ENCODE results near the gene MEGF11. TPM values are rescaled to one million over a fixed set of nuclear protein-coding genes. Genes with fewer than 3 reads are reported as not detected.

The MEGF11 gene
- total RNA-seq, 5 donors from 2014 or later (not counting 1 experiment from before 2014, with no cell fraction given), result 0.20 TPM; not detected in 4

DNA sequence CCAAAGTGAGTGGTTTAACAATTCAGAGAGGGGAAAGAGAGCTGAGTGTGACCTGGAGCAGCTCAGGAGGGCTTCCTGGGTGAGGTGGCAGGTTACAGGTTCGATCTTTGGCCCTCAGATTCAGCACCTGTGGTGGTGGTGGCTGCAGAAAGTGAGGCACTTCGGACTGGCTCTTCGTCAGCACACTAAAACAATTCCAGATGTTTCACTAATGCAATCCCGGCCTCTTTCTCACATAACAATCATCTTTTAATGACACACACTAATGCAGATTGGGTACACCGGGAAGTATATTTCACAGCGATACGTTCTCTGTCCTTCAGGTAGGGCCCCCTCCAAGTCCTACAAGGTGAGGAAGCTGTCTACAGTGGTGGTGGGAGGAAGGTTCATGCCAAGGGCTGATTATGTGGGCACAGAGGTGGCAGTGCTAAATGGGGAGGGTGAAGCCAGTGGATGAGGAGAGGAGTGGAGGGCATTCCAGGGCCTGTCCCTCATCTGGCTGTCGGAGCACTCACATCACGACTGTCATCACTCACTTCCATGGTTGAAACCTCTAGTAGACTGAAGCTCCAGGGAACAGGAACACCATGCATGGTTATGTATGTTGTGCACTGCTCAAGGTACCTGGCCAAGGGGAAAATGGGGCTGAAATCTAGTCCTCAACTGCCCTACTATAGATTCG lies 213.2 kb downstream of the MEGF11 start:
- Mint-ChIP-seq H3K4me3 (no peak overlapping the region), H3K36me3 (no peaks in the 10 kb centered on the region), H3K4me1 (no peaks in the 10 kb centered on the region), H3K9me3 (no peaks in the 10 kb centered on the region), H3K27ac (no peak overlapping the region), H3K27me3 (peaks cover 43 to 66% of the 10 kb centered on the region in 2 donors)
- H3K27me3 ChIP-seq (replicated peaks in 1 of 2; ENCODE audit: control insufficient read depth in 2 of 2, extremely low read depth in 1 of 2, insufficient read depth in 2 of 2, low read length in 1 of 2), result peaks cover 0 to 39% of the 10 kb centered on the region in 2 experiments
- ATAC-seq (replicated peaks in 1 of 4) (no peak), DNase-seq (no peak)
- H3K36me3 ChIP-seq (ENCODE audit: control insufficient read depth in 2 of 2, extremely low read depth in 1 of 2, insufficient read depth in 1 of 2, low read length in 1 of 2), result no peaks in the 10 kb centered on the region
- H3K4me1 ChIP-seq (ENCODE audit: control insufficient read depth in 1 of 2, extremely low read depth in 1 of 2, insufficient read depth in 2 of 2, low read length in 2 of 2), result no peaks in the 10 kb centered on the region
- no peaks in the 10 kb centered on the region for H3K9me3 ChIP-seq
- WGBS (ENCODE audit: insufficient coverage), result 50% methylated on average over 1 of the region's 10 CpGs
- ChIA-PET POLR2A (no interaction called here), CTCF (no interaction called here)
- H3K4me3 ChIP-seq (ENCODE audit: control insufficient read depth in 1 of 2, extremely low read depth in 1 of 2, low read length in 1 of 2), result no peak overlapping the region
- no peak overlapping the region for H3K27ac ChIP-seq (ENCODE audit: low read length)

DNA sequence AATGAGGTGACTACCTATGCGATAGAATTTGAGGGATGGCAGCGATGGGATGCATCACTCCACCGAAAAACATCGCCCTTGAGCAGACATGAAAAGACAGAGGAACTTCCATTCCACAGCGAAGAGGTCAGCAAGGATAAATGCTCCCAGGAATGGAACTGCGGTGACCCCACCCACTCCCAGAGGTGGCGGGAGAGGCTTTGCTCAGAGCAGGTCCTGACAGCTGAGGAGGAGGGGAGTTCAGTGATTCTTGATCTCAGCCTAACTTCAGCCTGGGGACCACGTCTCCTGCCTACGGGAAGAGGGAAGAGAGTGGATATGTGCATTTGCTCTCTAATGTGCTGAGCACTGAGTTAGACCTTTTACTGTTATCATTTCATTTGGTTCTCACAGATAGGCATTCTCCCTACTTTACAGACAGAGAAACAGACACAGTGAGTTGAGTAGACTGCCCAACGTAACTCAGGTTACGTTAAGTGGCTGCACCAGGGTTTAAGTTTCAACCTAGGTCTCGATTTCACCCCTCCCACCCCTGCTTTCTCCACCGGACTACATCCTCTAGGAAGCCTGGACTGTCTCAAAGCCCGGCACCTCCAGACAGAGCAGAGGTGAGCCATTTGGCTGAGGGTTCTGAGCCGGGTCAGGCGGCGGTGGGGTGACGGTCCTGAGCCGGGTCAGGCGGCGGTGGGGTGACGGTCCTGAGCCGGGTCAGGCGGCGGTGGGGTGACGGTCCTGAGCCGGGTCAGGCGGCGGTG lies 214.3 kb downstream of the MEGF11 start:
- ChIA-PET CTCF (no interaction called here), POLR2A (no interaction called here)
- H3K36me3 Mint-ChIP-seq, result no peaks in the 10 kb centered on the region
- 59% methylated on average over 10 of the region's 29 CpGs for WGBS (ENCODE audit: insufficient coverage)
- Histone ChIP-seq H3K4me3 (ENCODE audit: control insufficient read depth in 1 of 2, extremely low read depth in 1 of 2, low read length in 1 of 2) (no peak overlapping the region), H3K27ac (ENCODE audit: low read length) (no peak overlapping the region), H3K9me3 (no peaks in the 10 kb centered on the region), H3K36me3 (ENCODE audit: control insufficient read depth in 2 of 2, extremely low read depth in 1 of 2, insufficient read depth in 1 of 2, low read length in 1 of 2) (no peaks in the 10 kb centered on the region), H3K27me3 (replicated peaks in 1 of 2; ENCODE audit: control insufficient read depth in 2 of 2, extremely low read depth in 1 of 2, insufficient read depth in 2 of 2, low read length in 1 of 2) (peaks cover 0 to 34% of the 10 kb centered on the region in 2 experiments), H3K4me1 (ENCODE audit: control insufficient read depth in 1 of 2, extremely low read depth in 1 of 2, insufficient read depth in 2 of 2, low read length in 2 of 2) (no peaks in the 10 kb centered on the region)
- no peak for DNase-seq
- ATAC-seq (replicated peaks in 1 of 4), result no peak
- no peaks in the 10 kb centered on the region for H3K9me3 Mint-ChIP-seq
- no peak overlapping the region for H3K4me3 Mint-ChIP-seq
- no peaks in the 10 kb centered on the region for H3K4me1 Mint-ChIP-seq
- peaks cover 46 to 65% of the 10 kb centered on the region in 2 donors for H3K27me3 Mint-ChIP-seq
- no peak overlapping the region for H3K27ac Mint-ChIP-seq

DNA sequence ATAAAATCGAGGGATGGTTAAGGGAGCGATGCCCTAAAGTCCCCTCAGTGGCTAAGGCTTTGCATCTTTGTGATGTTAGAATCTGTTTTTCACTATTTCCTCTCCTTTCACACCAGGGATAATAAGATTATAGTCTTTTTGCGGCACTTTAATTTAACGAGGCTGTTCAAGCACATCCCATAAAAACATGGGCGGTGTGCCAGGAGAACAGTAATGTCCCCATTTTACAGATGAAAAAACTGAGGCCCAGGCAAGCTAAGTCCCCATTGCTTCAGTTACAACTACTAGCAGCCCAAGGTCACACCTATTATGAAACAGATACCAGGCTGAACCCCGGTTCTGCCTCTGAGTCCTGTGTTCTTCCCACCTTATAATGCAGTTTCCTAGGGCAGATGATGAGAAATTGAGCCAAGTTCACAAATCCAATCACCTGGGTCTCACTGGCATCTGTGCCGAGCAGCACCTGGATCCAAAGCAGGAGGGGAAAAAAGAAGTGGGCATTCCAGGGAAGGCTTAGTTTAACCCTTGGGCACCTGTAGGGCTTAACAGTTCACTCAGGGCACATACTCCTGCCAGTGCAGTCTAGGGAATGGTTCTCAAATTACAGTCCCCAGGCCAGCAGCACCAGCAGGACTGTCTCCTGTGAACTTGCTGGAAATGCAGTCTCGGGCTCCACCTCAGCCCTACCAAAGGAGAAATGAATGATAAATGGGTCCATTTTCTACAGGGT lies 215.0 kb downstream of the MEGF11 start:
- Histone ChIP-seq H3K27me3 (replicated peaks in 1 of 2; ENCODE audit: control insufficient read depth in 2 of 2, extremely low read depth in 1 of 2, insufficient read depth in 2 of 2, low read length in 1 of 2) (peaks cover 0 to 37% of the 10 kb centered on the region in 2 experiments), H3K4me3 (ENCODE audit: control insufficient read depth in 1 of 2, extremely low read depth in 1 of 2, low read length in 1 of 2) (no peak overlapping the region), H3K4me1 (ENCODE audit: control insufficient read depth in 1 of 2, extremely low read depth in 1 of 2, insufficient read depth in 2 of 2, low read length in 2 of 2) (no peaks in the 10 kb centered on the region), H3K9me3 (no peaks in the 10 kb centered on the region), H3K27ac (ENCODE audit: low read length) (no peak overlapping the region), H3K36me3 (ENCODE audit: control insufficient read depth in 2 of 2, extremely low read depth in 1 of 2, insufficient read depth in 1 of 2, low read length in 1 of 2) (no peaks in the 10 kb centered on the region)
- POLR2A ChIA-PET, result no interaction called here
- Mint-ChIP-seq H3K4me3 (no peak overlapping the region), H3K4me1 (no peaks in the 10 kb centered on the region), H3K27ac (no peak overlapping the region), H3K27me3 (peaks cover 50 to 67% of the 10 kb centered on the region in 2 donors), H3K9me3 (no peaks in the 10 kb centered on the region), H3K36me3 (no peaks in the 10 kb centered on the region)
- ATAC-seq (replicated peaks in 1 of 4) (no peak), DNase-seq (no peak)
- 71% methylated on average over 4 of the region's 8 CpGs for WGBS (ENCODE audit: insufficient coverage)
- CTCF ChIA-PET, result no interaction called here

GRCh38 chr15:66036859-66037258 lies 216.7 kb downstream of the MEGF11 start:
- Histone ChIP-seq H3K4me3 (ENCODE audit: control insufficient read depth in 1 of 2, extremely low read depth in 1 of 2, low read length in 1 of 2) (no peak overlapping the region), H3K9me3 (no peaks in the 10 kb centered on the region), H3K36me3 (ENCODE audit: control insufficient read depth in 2 of 2, extremely low read depth in 1 of 2, insufficient read depth in 1 of 2, low read length in 1 of 2) (no peaks in the 10 kb centered on the region), H3K27me3 (replicated peaks in 1 of 2; ENCODE audit: control insufficient read depth in 2 of 2, extremely low read depth in 1 of 2, insufficient read depth in 2 of 2, low read length in 1 of 2) (peaks cover 0 to 36% of the 10 kb centered on the region in 2 experiments), H3K4me1 (ENCODE audit: control insufficient read depth in 1 of 2, extremely low read depth in 1 of 2, insufficient read depth in 2 of 2, low read length in 2 of 2) (no peaks in the 10 kb centered on the region), H3K27ac (ENCODE audit: low read length) (no peak overlapping the region)
- H3K4me3 Mint-ChIP-seq, result no peak overlapping the region
- H3K4me1 Mint-ChIP-seq, result no peaks in the 10 kb centered on the region
- DNase-seq (no peak), ATAC-seq (replicated peaks in 1 of 4) (no peak)
- H3K27me3 Mint-ChIP-seq, result peaks cover 45 to 55% of the 10 kb centered on the region in 2 donors
- H3K9me3 Mint-ChIP-seq, result peaks cover 5 to 7% (median 5%) of the 10 kb centered on the region in 3 donors
- WGBS (ENCODE audit: insufficient coverage), result 50% methylated on average over 1 of the region's 5 CpGs
- ChIA-PET CTCF (no interaction called here), POLR2A (no interaction called here)
- H3K36me3 Mint-ChIP-seq, result no peaks in the 10 kb centered on the region
- H3K27ac Mint-ChIP-seq, result no peak overlapping the region

GRCh38 chr15:66035901-66036300 lies 217.6 kb downstream of the MEGF11 start:
- DNase-seq (no peak), ATAC-seq (replicated peaks in 1 of 4) (no peak)
- CTCF ChIA-PET, result no interaction called here
- Mint-ChIP-seq H3K27ac (no peak overlapping the region), H3K4me3 (no peak overlapping the region), H3K9me3 (peaks cover 9 to 14% (median 12%) of the 10 kb centered on the region in 3 donors), H3K4me1 (no peaks in the 10 kb centered on the region), H3K27me3 (peaks cover 46 to 49% of the 10 kb centered on the region in 2 donors), H3K36me3 (no peaks in the 10 kb centered on the region)
- Histone ChIP-seq H3K27me3 (replicated peaks in 1 of 2; ENCODE audit: control insufficient read depth in 2 of 2, extremely low read depth in 1 of 2, insufficient read depth in 2 of 2, low read length in 1 of 2) (peaks cover 0 to 38% of the 10 kb centered on the region in 2 experiments), H3K4me1 (ENCODE audit: control insufficient read depth in 1 of 2, extremely low read depth in 1 of 2, insufficient read depth in 2 of 2, low read length in 2 of 2) (no peaks in the 10 kb centered on the region), H3K9me3 (no peaks in the 10 kb centered on the region), H3K4me3 (ENCODE audit: control insufficient read depth in 1 of 2, extremely low read depth in 1 of 2, low read length in 1 of 2) (no peak overlapping the region), H3K27ac (ENCODE audit: low read length) (no peak overlapping the region), H3K36me3 (ENCODE audit: control insufficient read depth in 2 of 2, extremely low read depth in 1 of 2, insufficient read depth in 1 of 2, low read length in 1 of 2) (no peaks in the 10 kb centered on the region)
- WGBS (ENCODE audit: insufficient coverage), result 68% methylated on average over 5 of the region's 5 CpGs
- POLR2A ChIA-PET, result no interaction called here

GRCh38 chr15:66033143-66033542 lies 220.4 kb downstream of the MEGF11 start:
- Histone ChIP-seq H3K36me3 (ENCODE audit: control insufficient read depth in 2 of 2, extremely low read depth in 1 of 2, insufficient read depth in 1 of 2, low read length in 1 of 2) (no peaks in the 10 kb centered on the region), H3K27me3 (replicated peaks in 1 of 2; ENCODE audit: control insufficient read depth in 2 of 2, extremely low read depth in 1 of 2, insufficient read depth in 2 of 2, low read length in 1 of 2) (peaks cover 0 to 30% of the 10 kb centered on the region in 2 experiments), H3K4me3 (ENCODE audit: control insufficient read depth in 1 of 2, extremely low read depth in 1 of 2, low read length in 1 of 2) (no peak overlapping the region), H3K27ac (ENCODE audit: low read length) (no peak overlapping the region), H3K9me3 (no peaks in the 10 kb centered on the region), H3K4me1 (ENCODE audit: control insufficient read depth in 1 of 2, extremely low read depth in 1 of 2, insufficient read depth in 2 of 2, low read length in 2 of 2) (no peaks in the 10 kb centered on the region)
- H3K4me1 Mint-ChIP-seq, result no peaks in the 10 kb centered on the region
- H3K36me3 Mint-ChIP-seq, result no peaks in the 10 kb centered on the region
- ChIA-PET POLR2A (interaction anchor here in 1 of 2 donors (0.6 kb wide), 1 partner anchor 476 kb away, joined by 15 read pairs; no protein-coding TSS in a partner anchor), CTCF (no interaction called here)
- H3K27me3 Mint-ChIP-seq, result peaks cover 34 to 36% of the 10 kb centered on the region in 2 donors
- peaks cover 9 to 14% (median 12%) of the 10 kb centered on the region in 3 donors for H3K9me3 Mint-ChIP-seq
- ATAC-seq (replicated peaks in 1 of 4) (no peak), DNase-seq (no peak)
- H3K27ac Mint-ChIP-seq, result no peak overlapping the region
- no CpG with 5 or more reads among the region's 2 CpGs for WGBS (ENCODE audit: insufficient coverage)
- H3K4me3 Mint-ChIP-seq, result no peak overlapping the region

Measured in T-cell (primary cell).